IPS-18c (cell line): ENCODE results near the gene AQP6.

ENCODE experiments used
- H3K4me3 ChIP-seq: 2 replicates; pipeline ENCODE4 v1.7.0; 2013; ENCODE audit warnings: low read depth, mild to moderate bottlenecking, low read length, moderate library complexity; ENCODE audit not compliant: insufficient read depth
- H3K9me3 ChIP-seq: one replicate; pipeline ENCODE4 v1.6.1; 2013; ENCODE audit warnings: mild to moderate bottlenecking, low read length, moderate library complexity; ENCODE audit not compliant: control insufficient read depth, insufficient read depth

The AQP6 gene

DNA sequence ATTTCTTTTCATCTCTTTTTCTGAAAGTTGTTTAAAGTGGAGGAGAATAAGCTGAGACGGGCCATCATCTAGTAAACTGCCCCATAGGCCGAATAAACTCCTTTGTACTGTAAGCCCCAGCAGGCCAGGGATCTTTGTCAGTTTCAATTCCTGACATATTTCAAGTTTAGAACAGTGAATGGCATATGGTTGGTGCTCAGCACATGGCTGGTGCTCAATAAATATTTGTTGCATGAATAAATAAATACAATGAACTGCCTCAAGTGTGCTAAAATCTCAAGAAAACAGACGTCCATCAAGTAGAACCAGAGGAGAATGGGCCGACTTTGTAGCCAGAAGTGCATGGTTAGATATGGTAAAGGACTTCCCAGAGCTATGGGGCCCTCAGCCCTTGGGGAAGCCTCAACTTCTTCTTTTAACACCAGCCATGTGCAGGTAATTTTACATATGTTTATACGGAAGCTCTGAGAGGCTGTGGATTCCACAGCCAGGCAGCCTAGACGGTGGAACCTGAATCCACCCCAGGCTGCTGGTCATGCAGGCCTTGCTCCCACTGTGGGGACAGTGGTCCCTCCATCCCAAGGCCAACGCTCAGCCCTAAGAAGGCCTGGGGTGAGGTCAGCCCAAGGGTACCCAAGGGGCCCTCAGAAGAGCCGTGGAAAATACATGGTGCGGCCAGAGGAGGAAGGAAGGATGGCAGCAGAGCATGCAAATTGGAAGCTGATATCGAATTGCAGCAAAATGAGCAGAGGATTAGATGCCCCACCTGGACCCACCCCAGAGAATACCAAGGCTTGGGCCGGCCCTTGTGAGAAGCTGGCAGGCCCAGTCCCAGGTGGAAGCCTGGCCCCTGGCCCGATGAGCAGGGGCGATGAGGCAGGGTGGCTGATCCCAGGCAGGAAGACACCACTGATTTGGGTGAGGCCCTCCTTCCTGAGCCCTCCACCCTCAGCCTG lies 30.9 kb upstream of the AQP6 start:
- H3K9me3 ChIP-seq = no peaks in the 10 kb centered on the region
- no peak overlapping the region for H3K4me3 ChIP-seq

DNA sequence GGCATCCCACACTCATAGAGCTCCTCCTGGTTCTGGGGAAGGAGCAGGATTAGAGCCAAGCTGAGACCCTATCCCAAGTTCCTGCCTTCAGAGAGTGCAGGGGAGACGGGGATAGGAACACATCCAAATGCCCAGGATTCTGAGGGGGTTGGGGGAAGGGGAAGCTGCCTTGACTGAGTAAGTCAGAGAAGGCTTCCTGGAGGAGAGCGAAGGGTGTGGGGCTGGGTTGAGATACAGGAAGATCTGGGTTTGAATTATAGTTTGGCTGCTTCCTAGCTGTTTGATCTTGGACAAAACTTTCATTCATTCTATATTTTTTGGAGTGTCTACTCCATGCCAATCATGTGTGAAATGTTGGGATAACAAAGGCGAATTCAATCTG lies 30.2 kb upstream of the AQP6 start:
- no peaks in the 10 kb centered on the region for H3K9me3 ChIP-seq

DNA sequence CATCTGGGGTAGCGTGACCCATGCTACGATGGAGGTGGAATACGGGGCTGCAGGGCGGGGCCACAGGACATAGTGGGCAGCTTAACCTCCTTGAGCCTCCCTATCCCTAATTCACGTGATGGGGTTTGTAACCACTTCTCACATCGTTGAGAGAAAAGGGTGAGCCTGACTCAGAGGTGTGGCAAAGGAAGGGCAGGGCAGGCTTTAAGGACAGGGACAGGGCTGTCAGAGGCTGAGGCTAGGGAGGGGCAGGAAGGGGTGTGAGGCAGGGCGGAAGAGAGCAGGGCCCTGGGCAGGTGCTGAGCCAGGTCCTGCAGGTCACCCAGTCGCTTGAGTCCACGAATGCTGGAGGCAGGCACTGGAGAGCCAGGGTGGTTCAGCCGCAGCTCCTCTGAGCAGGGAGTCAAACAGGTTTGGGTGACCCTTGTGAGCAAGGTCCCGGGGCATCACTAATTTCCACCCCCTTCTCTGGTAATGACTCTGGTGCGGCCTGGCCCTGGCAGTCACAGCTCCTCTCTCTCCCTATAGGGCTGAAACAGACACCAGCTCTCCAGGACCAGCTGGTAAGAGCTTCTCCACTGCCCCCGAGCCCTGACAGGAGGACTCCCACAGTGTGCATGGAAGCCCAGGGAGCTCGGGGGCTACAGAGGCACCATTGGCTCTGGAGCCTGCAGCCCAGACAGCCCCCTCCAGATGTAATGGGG lies 29.7 kb upstream of the AQP6 start:
- peak overlapping the region; percentile 20; the same call in 1 of the 2 replicates for H3K4me3 ChIP-seq
- H3K9me3 ChIP-seq = no peaks in the 10 kb centered on the region

More for the DNA sequence above, 30.2 kb upstream of the AQP6 start:
- H3K4me3 ChIP-seq = no peak overlapping the region

DNA sequence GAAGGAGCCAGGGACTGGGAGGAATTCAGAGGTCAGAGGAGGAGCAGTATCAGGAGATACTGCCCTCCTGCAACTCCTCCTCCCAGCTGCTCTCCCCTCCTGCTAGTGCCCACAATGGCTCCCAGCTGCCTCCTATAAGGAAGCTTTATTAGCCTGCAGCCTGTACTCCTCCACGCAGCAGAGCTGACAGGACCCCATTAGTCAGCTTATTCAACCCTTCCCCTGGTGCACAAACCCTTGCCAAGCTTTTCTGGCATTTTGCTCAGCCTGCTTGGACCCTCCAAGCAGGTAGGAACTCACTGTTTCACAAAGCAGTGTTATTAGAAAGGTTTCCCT lies 29.2 kb upstream of the AQP6 start:
- Histone ChIP-seq H3K4me3 (peak overlapping the region; percentile 20; the same call in 1 of the 2 replicates), H3K9me3 (no peaks in the 10 kb centered on the region)

DNA sequence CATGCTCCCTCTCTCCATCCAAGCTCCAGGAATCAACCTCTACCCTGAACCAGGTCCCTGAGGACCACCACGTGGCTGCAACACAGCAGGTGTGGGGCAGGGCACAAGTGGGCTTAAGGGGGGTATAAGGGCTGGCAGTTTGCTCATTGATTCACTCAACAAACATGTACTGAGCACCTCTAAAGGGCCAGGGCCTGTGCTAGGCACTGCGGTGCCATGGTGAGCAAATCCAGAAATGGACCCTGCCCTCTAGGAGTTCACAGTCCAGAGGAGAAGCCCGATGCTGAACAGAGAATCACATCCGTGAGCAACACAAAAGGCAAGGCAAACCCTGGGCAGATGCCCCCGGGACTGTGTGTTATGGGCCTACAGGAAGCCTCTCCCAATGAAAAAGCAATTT lies 28.7 kb upstream of the AQP6 start:
- H3K9me3 ChIP-seq = no peaks in the 10 kb centered on the region

DNA sequence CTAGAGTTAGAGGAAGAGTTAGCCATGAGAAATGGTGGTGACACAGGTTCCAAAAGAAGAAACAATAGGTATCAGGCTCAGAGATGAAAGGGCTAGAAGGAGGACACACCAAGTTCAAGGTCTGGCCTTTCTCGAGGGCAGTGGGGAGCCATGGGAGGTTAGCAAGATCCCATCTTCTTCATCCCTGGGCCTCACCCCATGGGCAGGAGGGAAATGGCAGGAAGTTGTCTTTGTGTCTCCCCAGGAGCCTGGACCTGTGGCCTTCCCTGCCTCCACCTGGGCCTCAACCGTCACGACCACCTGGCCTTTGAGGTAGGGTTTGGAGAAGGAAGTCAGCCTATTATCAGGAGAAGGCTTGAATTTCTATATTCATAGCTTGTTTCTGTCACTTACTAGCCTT lies 28.0 kb upstream of the AQP6 start:
- Histone ChIP-seq H3K4me3 (no peak overlapping the region), H3K9me3 (no peaks in the 10 kb centered on the region)

More for the DNA sequence above, 28.7 kb upstream of the AQP6 start:
- H3K4me3 ChIP-seq = no peak overlapping the region

DNA sequence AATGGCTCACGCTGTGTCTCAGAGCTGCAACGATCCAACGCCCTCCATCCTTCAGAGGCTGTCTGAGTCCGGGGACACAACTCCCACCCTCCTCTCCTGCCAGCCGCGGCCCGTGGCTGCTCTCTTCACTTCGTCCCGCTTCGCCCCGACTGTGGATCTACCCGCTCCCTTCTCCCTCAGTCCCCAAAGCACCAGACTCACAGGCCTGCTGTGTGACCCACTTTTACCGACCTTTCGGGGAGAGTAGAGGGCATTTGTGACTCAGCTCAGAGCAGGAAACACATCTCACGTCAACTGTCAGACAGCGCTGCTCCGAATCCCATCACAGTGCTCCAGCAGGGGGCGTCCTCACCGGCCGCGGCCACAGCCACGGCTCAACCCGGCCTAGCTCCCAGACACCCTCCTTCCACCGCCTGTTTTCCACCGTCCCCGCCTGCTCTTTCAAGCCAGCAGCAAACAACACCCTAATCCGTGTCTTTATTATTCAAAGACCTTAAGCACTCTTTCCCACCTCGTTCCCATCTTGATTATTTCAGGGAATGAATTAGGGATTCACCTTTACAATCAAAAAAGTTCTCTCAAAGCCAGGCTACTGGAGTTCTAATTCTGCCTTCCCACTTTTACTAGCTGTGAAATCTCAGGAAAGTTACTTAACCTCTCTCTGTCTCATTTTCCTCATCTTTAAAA lies 27.2 kb upstream of the AQP6 start:
- no peaks in the 10 kb centered on the region for H3K9me3 ChIP-seq
- H3K4me3 ChIP-seq = peak overlapping the region; percentile 9; the same call in 1 of the 2 replicates

DNA sequence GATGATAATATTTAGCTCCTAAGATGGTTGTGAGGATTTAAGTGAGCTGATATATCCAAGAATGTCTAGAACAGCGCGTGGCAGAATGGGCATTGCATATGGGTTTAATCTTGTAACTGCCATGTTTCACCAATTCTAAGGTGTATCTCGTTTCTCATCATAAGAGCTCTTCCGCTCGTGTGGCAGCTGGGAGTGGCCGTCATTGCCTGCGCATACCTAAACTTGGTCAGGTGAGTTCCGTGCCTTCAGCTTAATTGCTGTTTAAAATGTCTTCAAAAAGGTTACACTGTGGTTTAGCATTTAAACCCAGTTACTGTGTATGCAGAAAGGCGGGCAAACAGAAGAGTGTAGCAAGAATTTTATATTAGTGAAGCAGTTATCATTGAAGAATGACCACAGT lies 26.7 kb upstream of the AQP6 start:
- Histone ChIP-seq H3K4me3 (no peak overlapping the region), H3K9me3 (peaks cover 2% of the 10 kb centered on the region)

DNA sequence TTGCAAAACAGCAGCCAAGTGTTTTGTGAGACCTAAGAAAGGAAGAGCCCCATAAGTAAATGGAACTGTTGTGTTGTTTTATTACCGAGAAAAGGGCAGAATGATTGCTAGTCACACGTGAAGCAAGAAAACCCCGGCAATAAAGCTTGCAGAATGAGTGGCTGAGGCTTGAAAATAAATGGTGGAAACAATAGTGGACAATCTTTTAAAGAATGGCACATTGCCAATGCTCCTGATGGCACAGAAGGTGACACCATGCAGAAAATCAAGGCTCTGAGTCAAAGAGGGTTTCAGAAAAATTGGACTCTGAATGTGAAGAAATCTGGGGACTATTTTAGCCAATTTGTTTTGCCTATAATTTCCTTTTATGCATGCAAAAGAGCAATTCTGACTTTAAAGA lies 26.2 kb upstream of the AQP6 start:
- H3K4me3 ChIP-seq = no peak overlapping the region
- peaks cover 2% of the 10 kb centered on the region for H3K9me3 ChIP-seq

DNA sequence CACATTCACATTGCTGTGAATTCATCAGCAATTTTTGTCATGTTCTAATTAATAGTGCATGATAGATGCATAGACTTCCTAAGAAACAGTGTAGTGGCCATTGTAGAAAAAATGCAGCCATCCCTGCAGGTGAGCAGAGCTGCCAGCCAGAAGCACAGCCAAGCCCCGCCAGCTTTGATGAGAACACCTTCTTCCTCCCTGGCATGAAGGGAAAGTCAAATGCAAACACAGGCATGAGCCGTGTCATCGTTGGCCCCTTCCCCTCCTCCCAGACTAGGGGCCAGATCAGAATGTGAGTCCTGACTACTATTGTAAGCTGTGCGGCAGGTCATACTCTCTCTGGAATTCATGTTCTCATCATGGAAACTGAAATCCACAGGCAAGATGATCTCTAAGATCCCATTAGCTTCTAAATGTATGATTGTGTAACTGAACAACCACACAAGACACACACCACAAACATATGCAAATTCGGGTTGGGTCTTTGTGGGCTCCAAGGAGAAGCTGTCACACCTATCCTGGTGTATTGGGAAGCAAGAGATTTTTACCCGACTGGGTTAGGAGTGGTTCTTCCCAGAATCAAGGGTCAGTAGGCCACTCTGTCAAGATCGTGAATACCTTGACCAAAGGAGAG lies 25.0 kb upstream of the AQP6 start:
- Histone ChIP-seq H3K4me3 (no peak overlapping the region), H3K9me3 (peaks cover 2% of the 10 kb centered on the region)

DNA sequence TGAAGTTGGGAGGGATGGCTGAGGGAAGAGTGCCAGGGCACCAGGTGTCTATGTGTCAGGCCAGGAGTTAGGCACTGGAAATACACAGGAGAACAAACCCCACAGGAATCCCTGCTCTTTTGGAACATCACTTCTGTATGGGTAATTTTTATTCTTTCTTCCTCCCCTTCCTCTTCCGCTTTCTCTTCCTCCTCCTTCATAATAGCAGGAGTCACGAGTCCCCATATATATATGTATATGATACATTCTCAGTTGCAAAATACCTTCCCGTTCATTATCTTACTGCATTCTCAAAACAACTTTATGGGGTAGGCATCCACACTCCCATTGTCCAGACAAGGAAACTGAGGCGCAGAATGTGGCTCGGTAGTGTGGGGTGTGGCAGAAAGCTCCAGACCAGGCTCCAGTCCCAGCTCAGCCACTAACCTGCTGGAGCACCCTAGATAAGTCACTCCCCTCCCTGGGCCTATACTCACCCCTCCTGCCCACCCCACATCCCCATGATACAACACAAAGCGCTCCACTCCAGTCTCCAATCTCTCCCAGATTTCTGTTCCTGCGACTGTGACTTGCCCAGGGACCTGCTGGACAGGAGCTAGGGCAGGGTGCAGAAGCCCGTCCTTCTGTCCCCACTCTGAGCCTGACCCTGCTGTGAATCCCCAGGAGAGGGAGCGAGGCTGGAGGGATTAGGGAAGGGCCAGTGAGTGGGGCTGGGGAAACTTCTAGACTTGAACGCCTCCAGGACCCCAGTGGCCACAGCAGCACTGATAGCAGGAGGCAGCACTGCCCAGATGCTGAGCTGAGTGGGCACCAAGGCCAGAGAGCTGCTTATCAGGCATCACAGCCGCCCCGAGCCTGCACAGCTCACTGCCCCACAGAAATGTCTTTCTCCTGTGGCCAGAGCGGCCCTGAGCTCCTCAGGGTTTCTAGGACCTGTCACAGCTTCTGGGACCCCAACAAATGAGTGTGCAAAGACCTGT lies 23.6 kb upstream of the AQP6 start:
- no peak overlapping the region for H3K4me3 ChIP-seq

DNA sequence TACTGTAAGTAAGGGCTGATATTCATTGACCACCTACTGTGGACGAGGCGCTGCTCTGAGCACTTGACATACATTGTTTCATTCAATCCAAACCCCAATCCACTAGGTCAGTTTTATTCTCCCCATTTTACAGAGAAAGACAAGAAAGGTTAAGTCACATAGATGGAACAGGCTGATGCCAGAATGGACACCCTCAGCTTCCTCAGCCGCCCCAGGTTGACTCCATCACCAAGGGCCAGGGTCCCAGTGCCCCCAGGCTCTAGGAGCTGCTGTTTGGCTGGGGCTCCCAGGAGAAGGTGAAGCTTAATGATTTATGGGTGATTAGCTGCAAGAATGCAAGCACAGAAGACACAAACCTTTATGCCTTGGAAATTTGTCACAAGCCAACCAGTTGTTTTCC lies 22.9 kb upstream of the AQP6 start:
- no peak overlapping the region for H3K4me3 ChIP-seq
- H3K9me3 ChIP-seq = peaks cover 2% of the 10 kb centered on the region

More for the DNA sequence above, 23.6 kb upstream of the AQP6 start:
- H3K9me3 ChIP-seq = peaks cover 2% of the 10 kb centered on the region

DNA sequence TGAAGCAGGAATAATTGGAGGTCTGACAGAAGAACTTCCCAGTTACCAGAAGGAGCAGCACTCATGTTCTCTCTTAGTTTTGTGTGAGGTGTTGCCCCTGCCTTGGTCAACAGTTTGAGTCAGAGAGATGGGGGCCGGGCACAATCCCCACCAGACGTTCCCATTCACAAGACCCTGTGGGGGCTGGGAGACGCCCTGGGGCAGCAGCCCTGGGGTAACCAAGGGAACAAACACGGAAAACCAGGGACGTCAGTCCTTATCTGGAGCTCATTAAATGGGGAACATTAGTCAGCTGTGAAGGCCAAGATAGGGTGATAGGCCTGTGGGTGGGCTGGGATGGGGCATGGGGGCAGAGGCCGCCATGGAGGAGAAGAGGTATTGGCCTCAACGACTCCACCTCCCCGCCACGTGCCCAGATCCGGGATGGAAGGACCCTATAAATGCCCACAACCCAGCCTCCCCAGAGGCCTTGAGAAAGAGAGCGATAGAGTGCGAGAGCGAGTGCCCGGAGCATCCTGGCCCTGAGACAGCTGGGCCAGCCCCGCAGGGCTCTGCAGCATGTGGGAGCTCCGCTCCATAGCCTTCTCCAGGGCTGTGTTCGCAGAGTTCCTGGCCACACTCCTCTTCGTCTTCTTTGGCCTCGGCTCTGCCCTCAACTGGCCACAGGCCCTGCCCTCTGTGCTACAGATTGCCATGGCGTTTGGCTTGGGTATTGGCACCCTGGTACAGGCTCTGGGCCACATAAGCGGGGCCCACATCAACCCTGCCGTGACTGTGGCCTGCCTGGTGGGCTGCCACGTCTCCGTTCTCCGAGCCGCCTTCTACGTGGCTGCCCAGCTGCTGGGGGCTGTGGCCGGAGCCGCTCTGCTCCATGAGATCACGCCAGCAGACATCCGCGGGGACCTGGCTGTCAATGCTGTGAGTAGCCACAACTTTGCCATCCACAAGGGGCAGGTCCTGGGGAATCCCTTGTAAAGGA lies 22.2 kb upstream of the AQP6 start, which contains the start of gene AQP2:
AQP2 (plus strand) TSS at position 465 of the 979 bp plus-strand sequence; CDS start at position 559, 94 bp downstream.
- Histone ChIP-seq H3K9me3 (peaks cover 2% of the 10 kb centered on the region), H3K4me3 (no peak within 1 kb of the TSS)

DNA sequence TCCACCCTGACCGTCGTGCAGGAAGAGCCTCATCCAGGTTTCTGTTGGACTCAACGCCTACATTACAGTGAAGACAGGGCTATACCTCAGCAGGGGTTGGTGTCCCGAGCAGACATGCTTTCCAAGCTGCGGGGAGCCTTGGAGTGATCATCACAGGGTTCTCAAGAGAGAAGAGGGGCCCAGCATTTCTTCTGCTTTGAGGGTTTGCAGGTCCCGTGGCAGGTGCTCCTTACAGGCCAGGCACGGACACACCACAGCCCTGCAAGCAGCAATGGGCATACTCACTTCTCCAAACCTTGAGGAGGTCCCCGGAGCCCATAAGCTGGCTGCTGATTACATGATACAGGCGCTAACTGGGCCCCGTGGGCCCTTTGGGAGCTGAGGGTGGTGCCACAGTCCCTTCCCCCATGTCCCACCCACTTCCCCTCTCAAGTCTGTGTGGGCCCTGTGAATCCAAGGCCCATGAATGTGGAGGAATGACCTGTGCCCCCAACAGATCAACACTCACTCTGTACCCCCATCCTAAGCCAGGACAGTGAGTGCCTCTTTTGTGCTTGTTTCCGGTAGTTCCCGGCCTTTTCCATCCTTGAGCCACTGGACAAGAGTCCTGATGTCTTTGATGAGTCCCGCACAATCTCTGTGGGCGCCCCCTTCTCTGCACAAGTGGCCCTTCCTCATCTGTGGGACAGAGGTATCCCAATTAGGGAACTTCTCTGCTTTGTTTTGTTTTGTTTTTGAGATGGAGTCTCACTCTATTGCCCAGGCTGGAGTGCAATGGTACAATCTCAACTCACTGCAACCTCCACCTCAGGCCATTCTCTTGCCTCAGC lies 21.1 kb upstream of the AQP6 start:
- no peak overlapping the region for H3K4me3 ChIP-seq

More for the DNA sequence above, 21.1 kb upstream of the AQP6 start:
- peaks cover 2% of the 10 kb centered on the region for H3K9me3 ChIP-seq
